Pancreas (tissue), 10 donors: ENCODE measurements around the gene TRIM47. TPM values are rescaled to one million over a fixed set of nuclear protein-coding genes. Genes with fewer than 3 reads are reported as not detected.

ENCODE experiments used
- ATAC-seq, 4 donors: fragments of 200-7000 bp; cut with Tn5 transposase; one replicate each; pipeline versions ENCODE4 v1.8.0 to v1.9.1; 2020; ENCODE audit warnings: mild to moderate bottlenecking in 4 of 4, moderate library complexity in 4 of 4
- DNase-seq, 6 donors: peaks; one replicate each; pipeline ENCODE4 v3.0.0-alpha.2; 2020
- FAIRE-seq: peaks from 2 replicates; lab custom pipeline; 2012; peaks lifted over from hg19 to GRCh38; lab: Jason Lieb, UNC
- H3K27ac ChIP-seq, 4 donors: fragments of 200-600 bp; sonication (generic); 1 replicate in 3 of 4; 2 replicates in 1 of 4; pipeline versions ENCODE4 v1.5.0 to v1.8.0; 2020
- H3K27me3 ChIP-seq, 4 donors: fragments of 200-600 bp; one replicate each; pipeline ENCODE4 v1.8.0; 2021
- H3K36me3 ChIP-seq, 3 donors: fragments of 200-600 bp; sonication (generic) in 1 of 3; one replicate each; pipeline versions ENCODE4 v1.5.0 to v1.8.0; 2020 to 2021
- H3K4me1 ChIP-seq, 3 donors: fragments of 200-600 bp; one replicate each; pipeline ENCODE4 v1.8.0; 2021
- H3K4me3 ChIP-seq, 4 donors: fragments of 200-600 bp; sonication (generic) in 2 of 4; one replicate each; pipeline versions ENCODE4 v1.5.0 to v1.8.0; 2020 to 2021
- H3K9me3 ChIP-seq, 4 donors: fragments of 200-600 bp; one replicate each; pipeline ENCODE4 v1.8.0; 2021
- CTCF ChIP-seq, 4 donors: fragments of 200-600 bp; sonication (generic) in 3 of 4; IDR thresholded peaks; one replicate each; pipeline versions ENCODE4 v1.5.0 to v1.8.0; 2021; ENCODE audit warnings: antibody characterized with exemption in 4 of 4
- WGBS, 2 donors: extraction: QIAGEN DNeasy Blood & Tissue Kit; methylation state at CpG; one replicate each; pipeline ENCODE4 v1.1.7; 2013; 5-methylcytosine and 5-hydroxymethylcytosine counted together
- intact Hi-C, 3 donors: fragments of 100-400 bp; cut with DNase I; formaldehyde crosslinking; loops; one replicate each; pipeline versions ENCODE4 v1.11.1 to v1.14.2; 2022
- polyA plus RNA-seq, 2 donors: library from polyadenylated mRNA; stranded (reverse); fragments of 200-250 nt; gene quantifications; one replicate each; pipeline ENCODE4 v1.2.3, GENCODE V29; 2013
- total RNA-seq, 6 donors: library from RNA; stranded (reverse); fragmentation: NEBNext Ultra II Directional in 4 of 6; extraction: Animal tissue kit (Norgen Biotek cat#: 25700) in 4 of 6; gene quantifications; one replicate each; pipeline versions ENCODE4 v1.2.1 to v1.2.4, GENCODE V29; 2021 to 2023
- donor health status: healthy with polysubstance abuse.
- donor health status: DM: no; HTN: no; CAD: no; lungs with moderate emphysema.
- donor health status: DM: no; HTN: no; CAD: no.
- donor health status: control.
- donor health status: control.
- donor health status: Bipolar disorder and iron deficiency.
- donor health status: DM: yes; HTN: yes; CAD: no.
- donor health status: DM: no; HTN: no; CAD: no.
- donor health status: DM: no; HTN: no; CAD: no.
- donor health status: DM: yes; HTN: yes; CAD: no.

The TRIM47 gene
- total and polyA plus RNA-seq, 8 donors: 4.2 to 58.2 (median 28.9) TPM

DNA sequence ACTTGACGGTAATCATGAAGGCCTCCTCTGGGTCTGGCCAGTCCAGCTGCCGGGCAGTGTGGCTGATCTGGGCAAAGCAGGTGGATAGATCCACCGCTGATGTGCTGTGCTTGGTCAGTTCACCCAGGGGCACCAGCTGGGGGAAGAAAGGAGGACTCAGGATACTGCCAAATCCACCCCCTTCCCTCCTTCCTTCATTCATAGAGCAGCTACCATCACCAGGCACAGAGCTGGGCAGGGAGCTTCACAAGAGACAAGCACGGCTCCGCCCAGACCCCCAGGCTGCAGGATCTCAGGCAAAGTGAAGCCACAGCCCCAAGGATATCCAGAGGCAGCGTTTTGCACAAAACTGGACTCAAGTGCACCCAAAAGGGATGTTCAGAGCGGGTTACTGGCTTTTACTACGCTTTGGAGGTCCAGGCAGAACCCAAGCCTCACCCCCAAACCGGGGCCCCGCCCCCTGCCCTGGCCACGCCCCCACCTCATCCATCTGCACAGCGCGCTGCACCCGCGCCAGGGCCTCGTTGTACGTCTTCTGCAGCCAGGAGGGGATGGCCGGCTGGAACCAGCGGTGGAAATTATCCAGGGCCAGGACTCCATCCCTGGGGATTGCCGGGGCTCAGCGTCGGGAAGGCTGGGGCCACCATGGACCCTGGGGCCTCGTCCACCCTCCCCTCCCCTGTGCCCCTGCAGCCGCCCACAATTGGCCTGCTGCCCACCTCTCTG, 43.3 kb downstream of the TRIM47 start:
- ATAC-seq (no peak), FAIRE-seq (no peak), DNase-seq (peak in 1 of 6 donors; percentile 71)
- WGBS, 2 donors: 76 to 79% methylated on average over 19 to 24 of the region's 24 CpGs
- H3K9me3 ChIP-seq: no peaks in the 10 kb centered on the region
- TF ChIP-seq CTCF (IDR thresholded peaks at IDR 0.05): no peak
- H3K27ac ChIP-seq: no peak overlapping the region
- no peaks in the 10 kb centered on the region for H3K4me1 ChIP-seq
- no peaks in the 10 kb centered on the region for H3K27me3 ChIP-seq
- intact Hi-C loops: no loop called here
- H3K36me3 ChIP-seq: no peaks in the 10 kb centered on the region
- no peak overlapping the region for H3K4me3 ChIP-seq

DNA sequence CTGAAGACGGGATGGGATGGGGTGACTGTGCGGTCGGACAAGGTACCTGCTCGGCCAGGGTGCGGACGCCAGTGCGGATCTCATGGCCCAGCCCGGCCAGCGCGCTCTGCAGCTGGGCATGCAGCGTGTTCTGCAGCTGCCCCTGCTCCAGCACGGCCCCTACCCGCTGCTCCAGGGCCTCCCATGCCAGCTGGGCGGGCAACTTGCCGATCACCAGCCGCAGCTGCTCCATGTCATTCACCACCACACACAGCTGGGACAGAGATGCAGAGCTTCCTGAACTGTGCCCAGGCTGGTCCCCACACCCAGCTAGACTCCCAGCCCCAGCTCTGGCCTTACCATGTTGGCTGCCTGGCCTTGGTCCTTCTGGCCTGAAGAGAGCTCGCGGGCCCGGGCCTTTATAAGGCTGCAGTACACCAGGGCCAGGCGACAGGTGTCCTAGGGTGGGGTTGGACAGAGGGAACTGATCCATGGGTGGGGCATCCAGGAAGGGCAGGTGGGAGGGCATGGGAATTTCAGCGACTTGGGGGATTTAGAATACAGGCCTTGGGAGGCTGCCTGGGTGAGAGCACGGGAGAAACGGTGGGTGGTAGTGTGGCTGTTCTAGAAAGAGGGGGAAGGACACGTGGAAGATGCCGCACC, 44.0 kb downstream of the TRIM47 start:
- no peak for FAIRE-seq
- H3K27ac ChIP-seq: no peak overlapping the region
- peak in 1 of 6 donors; percentile 58 for DNase-seq
- H3K9me3 ChIP-seq: no peaks in the 10 kb centered on the region
- no peaks in the 10 kb centered on the region for H3K27me3 ChIP-seq
- 92 to 93% methylated on average over 25 of the region's 25 CpGs for WGBS, 2 donors
- H3K36me3 ChIP-seq: no peaks in the 10 kb centered on the region
- TF ChIP-seq CTCF (IDR thresholded peaks at IDR 0.05): no peak
- intact Hi-C loops: no loop called here
- no peak for ATAC-seq
- no peak overlapping the region for H3K4me3 ChIP-seq
- H3K4me1 ChIP-seq: no peaks in the 10 kb centered on the region

- WGBS, 2 donors: 75 to 76% methylated on average over 20 of the region's 20 CpGs
- Histone ChIP-seq H3K27ac (peak overlapping the region in 2 of 4 donors; percentile 15 to 28), H3K27me3 (no peaks in the 10 kb centered on the region), H3K36me3 (no peaks in the 10 kb centered on the region), H3K9me3 (no peaks in the 10 kb centered on the region), H3K4me3 (no peak overlapping the region), H3K4me1 (no peaks in the 10 kb centered on the region)
- no peak for TF ChIP-seq CTCF (IDR thresholded peaks at IDR 0.05)
- intact Hi-C loops: no loop called here
- ATAC-seq: no peak
- FAIRE-seq: no peak
- peak in 1 of 6 donors; percentile 49 for DNase-seq
Measured at GRCh38 chr17:75832652-75833400, 45.6 kb downstream of the TRIM47 start.

- Histone ChIP-seq H3K27me3 (no peaks in the 10 kb centered on the region), H3K36me3 (no peaks in the 10 kb centered on the region), H3K27ac (peak overlapping the region in 2 of 4 donors; percentile 15 to 28), H3K9me3 (no peaks in the 10 kb centered on the region), H3K4me1 (peaks cover 0 to 6% (median 0%) of the 10 kb centered on the region in 3 donors), H3K4me3 (no peak overlapping the region)
- DNase-seq: no peak
- 86 to 90% methylated on average over 10 of the region's 10 CpGs for WGBS, 2 donors
- TF ChIP-seq CTCF (IDR thresholded peaks at IDR 0.05): no peak
- ATAC-seq: peak in 2 of 4 donors; percentile 43 to 44
- intact Hi-C loops: no loop called here
- FAIRE-seq: no peak
Measured at GRCh38 chr17:75832164-75832651, 46.2 kb downstream of the TRIM47 start.
